SU-DHL-6 (cell line): ENCODE measurements around the gene FPR2.

Experiments
- H2AFZ ChIP-seq: fragments of 200-600 bp; sonication (generic); 2 replicates; pipeline ENCODE4 v1.6.1; 2014; ENCODE audit warnings: low read depth, mild to moderate bottlenecking, moderate library complexity, mixed read lengths, antibody characterized with exemption, low read length; ENCODE audit not compliant: severe bottlenecking
- H3F3A ChIP-seq: fragments of 200-600 bp; shearing (Covaris generic); 2 replicates; pipeline ENCODE4 v1.6.0; 2016; ENCODE audit warnings: antibody characterized with exemption, mild to moderate bottlenecking; ENCODE audit not compliant: insufficient read depth
- H3K27ac ChIP-seq: fragments of 200-600 bp; sonication (generic); 2 replicates; pipeline ENCODE4 v1.5.1; 2016; ENCODE audit warnings: low read depth, mild to moderate bottlenecking, low read length, moderate library complexity, mixed read lengths
- H3K27me3 ChIP-seq: fragments of 200-600 bp; sonication (generic), shearing (Covaris generic); 2 replicates; pipeline ENCODE4 v1.6.0; 2014; ENCODE audit warnings: mild to moderate bottlenecking, low read length
- H3K36me3 ChIP-seq: fragments of 200-600 bp; sonication (generic); 2 replicates; pipeline ENCODE4 v1.6.1; 2014; ENCODE audit warnings: mild to moderate bottlenecking, low read length, mixed read lengths
- H3K4me2 ChIP-seq: fragments of 300-600, 200-600 bp; shearing (Covaris generic), sonication (generic); 2 replicates; pipeline ENCODE4 v1.6.0; 2014; ENCODE audit warnings: low read length, low read depth, mild to moderate bottlenecking; ENCODE audit not compliant: poor library complexity, severe bottlenecking
- H3K4me3 ChIP-seq: fragments of 200-600 bp; sonication (generic); 2 replicates; pipeline ENCODE4 v1.5.1; 2014; ENCODE audit warnings: antibody characterized with exemption, low read length, mild to moderate bottlenecking, mixed read lengths; ENCODE audit not compliant: insufficient read depth, poor library complexity, severe bottlenecking
- H3K79me2 ChIP-seq: fragments of 200-600 bp; sonication (generic); 2 replicates; pipeline ENCODE4 v1.6.1; 2014; ENCODE audit warnings: mild to moderate bottlenecking, low read length, moderate library complexity; ENCODE audit not compliant: insufficient read depth
- H3K9ac ChIP-seq: fragments of 200-600 bp; sonication (generic); 2 replicates; pipeline ENCODE4 v1.7.0; 2014; ENCODE audit warnings: mild to moderate bottlenecking, low read length
- H3K9me2 ChIP-seq: fragments of 200-600 bp; sonication (generic); replicated peaks from 2 replicates; pipeline ENCODE4 v1.6.1; 2014; ENCODE audit warnings: low read length; ENCODE audit not compliant: insufficient read depth
- H3K9me3 ChIP-seq: fragments of 200-600 bp; sonication (generic); 2 replicates; pipeline ENCODE4 v1.6.1; 2014; ENCODE audit warnings: low read length, mixed read lengths; ENCODE audit not compliant: insufficient read depth
- H4K20me1 ChIP-seq: fragments of 200-600 bp; sonication (generic); 2 replicates; pipeline ENCODE4 v1.6.1; 2014; ENCODE audit warnings: low read depth, mild to moderate bottlenecking, antibody characterized with exemption, low read length, moderate library complexity, mixed read lengths
- CTCF ChIP-seq: fragments of 200-600 bp; sonication (generic); IDR thresholded peaks from one replicate; pipeline ENCODE4 v1.5.1; 2017; ENCODE audit warnings: antibody characterized with exemption, mild to moderate bottlenecking, low read length, moderate library complexity; ENCODE audit not compliant: insufficient read depth, poor library complexity, severe bottlenecking
- EZH2phosphoT487 ChIP-seq: fragments of 200-600 bp; sonication (generic), shearing (Covaris generic); conservative IDR thresholded peaks from 2 replicates; pipeline ENCODE4 v1.6.1; 2018; ENCODE audit warnings: mild to moderate bottlenecking, antibody characterized with exemption, low read length, moderate library complexity, mixed read lengths

FPR2 gene

DNA sequence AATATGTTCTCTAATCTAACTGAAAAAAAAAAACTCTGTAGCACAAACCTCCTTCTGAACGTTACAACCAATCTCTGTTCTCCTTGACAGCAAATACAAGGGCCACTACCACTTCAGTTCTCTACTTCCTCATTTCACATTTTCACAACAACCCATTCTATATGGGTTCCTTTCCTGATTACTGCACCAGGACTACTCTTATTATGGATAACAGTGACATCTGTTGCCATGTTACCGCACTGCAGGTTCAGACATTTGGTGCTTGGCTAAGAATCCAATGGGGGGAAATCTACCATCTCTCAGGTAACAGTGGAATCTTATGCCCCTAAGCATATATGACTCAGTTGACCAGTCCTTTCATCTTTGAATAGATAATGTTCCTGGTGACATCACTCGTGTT, 22.4 kb downstream of the FPR2 start:
- Histone ChIP-seq H3K4me2 (no peak overlapping the region), H4K20me1 (no peaks in the 10 kb centered on the region), H3K9ac (no peak overlapping the region), H3K36me3 (no peaks in the 10 kb centered on the region), H3K79me2 (no peaks in the 10 kb centered on the region), H3K9me2 (no peaks in the 10 kb centered on the region), H3K27ac (no peak overlapping the region), H3K4me3 (no peak overlapping the region), H3K9me3 (no peaks in the 10 kb centered on the region), H3F3A (no peaks in the 10 kb centered on the region), H2AFZ (no peak overlapping the region), H3K27me3 (no peaks in the 10 kb centered on the region)
- TF ChIP-seq CTCF (no peak), EZH2phosphoT487 (no peak)

- Histone ChIP-seq H3K9ac (no peak overlapping the region), H2AFZ (no peak overlapping the region)
These were observed 23.3 kb downstream of the FPR2 start for GRCh38 chr19:51784109-51784785.

DNA sequence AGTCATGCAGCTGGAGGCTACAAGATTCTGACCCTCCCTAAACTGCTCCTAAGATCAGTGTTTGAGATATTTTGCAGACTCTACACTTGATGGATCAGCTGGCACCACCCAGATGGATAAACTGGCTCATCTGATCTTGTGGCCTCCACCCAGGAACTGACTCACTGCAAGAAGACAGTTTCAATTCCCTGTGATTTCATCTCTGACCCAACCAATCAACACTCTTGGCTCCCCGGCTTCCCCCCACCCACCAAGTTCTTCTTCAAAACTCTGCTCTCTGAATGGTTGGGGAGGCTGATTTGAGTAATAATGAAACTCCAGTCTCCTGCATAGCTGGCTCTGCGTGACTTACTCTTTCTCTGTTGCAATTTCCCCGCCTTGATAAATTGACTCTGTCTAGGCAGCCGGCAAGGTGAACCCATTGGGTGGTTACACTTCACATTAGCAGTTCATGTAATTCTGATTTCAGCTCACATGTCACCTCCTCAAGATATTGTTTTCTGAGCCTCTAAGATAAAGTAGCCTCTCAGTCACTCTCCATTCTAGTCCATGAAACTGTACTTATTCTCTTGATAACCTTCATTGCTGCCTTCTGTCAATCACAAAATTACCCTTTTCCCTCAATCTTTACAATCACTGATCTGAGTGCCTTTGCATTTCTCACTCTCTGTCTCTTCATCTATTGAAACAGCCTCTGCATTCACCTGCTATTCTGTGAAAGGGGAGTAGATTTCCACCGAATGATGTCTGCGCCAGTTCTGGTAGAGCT, 24.1 kb downstream of the FPR2 start:
- no peak overlapping the region for H2AFZ ChIP-seq
- H3K79me2 ChIP-seq, result no peaks in the 10 kb centered on the region
- TF ChIP-seq EZH2phosphoT487 (no peak), CTCF (no peak)
- no peaks in the 10 kb centered on the region for H3K27me3 ChIP-seq
- H3K4me3 ChIP-seq, result no peak overlapping the region
- no peaks in the 10 kb centered on the region for H4K20me1 ChIP-seq
- H3K4me2 ChIP-seq, result no peak overlapping the region
- no peaks in the 10 kb centered on the region for H3K36me3 ChIP-seq
- no peaks in the 10 kb centered on the region for H3K9me2 ChIP-seq
- no peaks in the 10 kb centered on the region for H3F3A ChIP-seq
- H3K27ac ChIP-seq, result no peak overlapping the region
- H3K9me3 ChIP-seq, result no peaks in the 10 kb centered on the region
- H3K9ac ChIP-seq, result no peak overlapping the region

More at GRCh38 chr19:51784109-51784785, 23.3 kb downstream of the FPR2 start:
- H3K79me2 ChIP-seq, result no peaks in the 10 kb centered on the region
- no peaks in the 10 kb centered on the region for H4K20me1 ChIP-seq
- no peak overlapping the region for H3K4me2 ChIP-seq
- H3K27ac ChIP-seq, result no peak overlapping the region
- H3K4me3 ChIP-seq, result no peak overlapping the region
- H3K9me2 ChIP-seq, result no peaks in the 10 kb centered on the region
- no peaks in the 10 kb centered on the region for H3K27me3 ChIP-seq
- TF ChIP-seq CTCF (no peak), EZH2phosphoT487 (no peak)
- no peaks in the 10 kb centered on the region for H3F3A ChIP-seq
- H3K9me3 ChIP-seq, result no peaks in the 10 kb centered on the region
- no peaks in the 10 kb centered on the region for H3K36me3 ChIP-seq
